Karpas-422 (cell line): ENCODE data around the gene CASP4. TPM values are rescaled to one million over a fixed set of nuclear protein-coding genes. Genes with fewer than 3 reads are reported as not detected.

ENCODE experiments used
- DNase-seq: peaks from one replicate; pipeline ENCODE4 v3.0.0-alpha.2; 2015
- H2AFZ ChIP-seq: fragments of 200-600 bp; sonication (generic); 2 replicates; pipeline ENCODE4 v1.6.1; 2014; ENCODE audit warnings: antibody characterized with exemption, low read length, mixed read lengths
- H3K27ac ChIP-seq: fragments of 200-600 bp; sonication (generic); 2 replicates; pipeline ENCODE4 v1.5.1; 2014; ENCODE audit warnings: mild to moderate bottlenecking, low read length, moderate library complexity
- H3K27me3 ChIP-seq: fragments of 200-600 bp; sonication (generic); 2 replicates; pipeline ENCODE4 v1.6.1; 2014; ENCODE audit warnings: low read length, mixed read lengths
- H3K36me3 ChIP-seq: fragments of 200-600 bp; sonication (generic); 2 replicates; pipeline ENCODE4 v1.6.1; 2014; ENCODE audit warnings: low read length, mixed read lengths; ENCODE audit not compliant: insufficient read depth
- H3K4me1 ChIP-seq: fragments of 200-600 bp; sonication (generic); 2 replicates; pipeline ENCODE4 v1.6.1; 2014; ENCODE audit warnings: mild to moderate bottlenecking, low read length, mixed read lengths
- H3K4me2 ChIP-seq: fragments of 200-600 bp; sonication (generic); 2 replicates; pipeline ENCODE4 v1.6.1; 2014; ENCODE audit warnings: low read length, low read depth, mild to moderate bottlenecking; ENCODE audit not compliant: poor library complexity, severe bottlenecking
- H3K4me3 ChIP-seq: fragments of 200-600 bp; sonication (generic); 2 replicates; pipeline ENCODE4 v1.5.1; 2014; ENCODE audit warnings: mild to moderate bottlenecking, antibody characterized with exemption, low read length, mixed read lengths
- H3K79me2 ChIP-seq: fragments of 200-600 bp; sonication (generic); 2 replicates; pipeline ENCODE4 v1.6.1; 2014; ENCODE audit warnings: mild to moderate bottlenecking, low read length, mixed read lengths
- H3K9ac ChIP-seq: fragments of 200-600 bp; sonication (generic); 2 replicates; pipeline ENCODE4 v1.6.0; 2014; ENCODE audit warnings: low read length
- H3K9me2 ChIP-seq: fragments of 200-600 bp; sonication (generic), shearing (Covaris generic); replicated peaks from 2 replicates; pipeline ENCODE4 v1.6.0; 2014; ENCODE audit warnings: mild to moderate bottlenecking, low read length, moderate library complexity; ENCODE audit not compliant: insufficient read depth
- H3K9me3 ChIP-seq: fragments of 300-700, 200-600 bp; sonication (generic); 2 replicates; pipeline ENCODE4 v1.6.1; 2014; ENCODE audit warnings: low read length, mixed read lengths
- H4K20me1 ChIP-seq: fragments of 200-600 bp; sonication (generic); 2 replicates; pipeline ENCODE4 v1.6.1; 2014; ENCODE audit warnings: mild to moderate bottlenecking, antibody characterized with exemption, low read length, low read depth; ENCODE audit not compliant: insufficient read depth
- total RNA-seq: library from RNA; depleted of rRNA; stranded (reverse); fragments of >200 nt; shearing (Covaris generic); gene quantifications from 2 replicates; pipeline ENCODE4 v1.2.3, GENCODE V29; 2014; ENCODE audit warnings: low replicate concordance; rRNA removed

The CASP4 gene
- total RNA-seq, 1 experiment from 2014 or later: 44.7 TPM

GRCh38 chr11:104897891-104898684 lies 70.3 kb downstream of the CASP4 start, which contains the start of gene CASP12:
CASP12 (minus strand) TSS chr11:104898460.
- H3K27ac ChIP-seq: no peak within 1 kb of the TSS
- no peak within 1 kb of the TSS for H3K4me2 ChIP-seq

GRCh38 chr11:104895634-104896033 lies 72.7 kb downstream of the CASP4 start:
- H3K4me1 ChIP-seq: no peaks in the 10 kb centered on the region
- H3K79me2 ChIP-seq: no peaks in the 10 kb centered on the region
- no peaks in the 10 kb centered on the region for H3K27me3 ChIP-seq
- no peak overlapping the region for H2AFZ ChIP-seq
- H3K4me2 ChIP-seq: no peak overlapping the region
- H3K36me3 ChIP-seq: no peaks in the 10 kb centered on the region
- H3K4me3 ChIP-seq: no peak overlapping the region
- H3K9me3 ChIP-seq: no peaks in the 10 kb centered on the region
- no peaks in the 10 kb centered on the region for H3K9me2 ChIP-seq
- no peak overlapping the region for H3K9ac ChIP-seq
- DNase-seq: no peak
- H4K20me1 ChIP-seq: no peaks in the 10 kb centered on the region
- no peak overlapping the region for H3K27ac ChIP-seq

More at GRCh38 chr11:104897891-104898684, 70.3 kb downstream of the CASP4 start, which contains the start of gene CASP12:
- Histone ChIP-seq H3K4me1 (no peaks in the 10 kb centered on the region), H3K9me3 (no peaks in the 10 kb centered on the region), H3K9me2 (no peaks in the 10 kb centered on the region), H3K36me3 (no peaks in the 10 kb centered on the region), H3K27me3 (no peaks in the 10 kb centered on the region), H3K9ac (no peak within 1 kb of the TSS), H3K4me3 (no peak within 1 kb of the TSS), H4K20me1 (no peaks in the 10 kb centered on the region), H3K79me2 (no peaks in the 10 kb centered on the region), H2AFZ (no peak within 1 kb of the TSS)
- no peak for DNase-seq

GRCh38 chr11:104893876-104894275 lies 74.5 kb downstream of the CASP4 start:
- Histone ChIP-seq H4K20me1 (no peaks in the 10 kb centered on the region), H3K9me2 (no peaks in the 10 kb centered on the region), H2AFZ (no peak overlapping the region), H3K27me3 (no peaks in the 10 kb centered on the region), H3K9me3 (no peaks in the 10 kb centered on the region), H3K4me2 (no peak overlapping the region), H3K9ac (no peak overlapping the region), H3K79me2 (no peaks in the 10 kb centered on the region), H3K4me3 (no peak overlapping the region), H3K27ac (no peak overlapping the region), H3K4me1 (no peaks in the 10 kb centered on the region), H3K36me3 (no peaks in the 10 kb centered on the region)
- no peak for DNase-seq

Other genes with a start within 250 kb of the CASP4 start
- gene CASP12, start 70.1 kb downstream of the CASP4 start, total RNA-seq: not detected in 2 replicates
- gene CASP5, start 54.6 kb upstream of the CASP4 start, total RNA-seq: not detected in 2 replicates
- 3.9 and 8.0 TPM in 2 replicates for gene CASP1, start 66.6 kb upstream of the CASP4 start, total RNA-seq
- gene CARD16, start 76.8 kb upstream of the CASP4 start, total RNA-seq: 16.4 and 18.0 TPM in 2 replicates
- not detected in 2 replicates for gene CARD18, start 171.2 kb upstream of the CASP4 start, total RNA-seq